AG20443 (cell line): Measurements from ENCODE around the gene SPDYE3.

Experiments used
- DNase-seq: peaks from one replicate; pipeline ENCODE4 v3.0.0; 2012; ENCODE audit warnings: low spot score, mixed read lengths

Gene SPDYE3

DNA sequence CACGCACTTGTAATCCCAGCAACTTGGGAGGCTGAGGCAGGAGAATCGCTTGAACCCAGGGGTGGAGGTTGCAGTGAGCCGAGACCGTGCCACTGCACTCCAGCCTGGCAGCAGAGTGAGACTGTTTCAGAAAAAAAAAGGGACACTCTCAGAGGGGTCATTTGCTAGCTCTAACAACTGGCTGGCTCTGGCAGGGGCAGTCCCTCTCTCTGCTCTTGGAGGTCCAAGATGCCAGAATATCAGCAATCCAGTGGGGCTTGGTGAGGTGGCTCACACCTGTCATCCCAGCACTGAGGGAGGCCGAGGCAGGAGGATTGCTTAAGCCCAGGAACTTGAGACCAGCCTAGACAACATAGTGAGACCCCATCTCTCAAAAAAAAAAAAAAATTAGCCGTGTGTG, 63.2 kb downstream of the SPDYE3 start:
- no peak for DNase-seq

DNA sequence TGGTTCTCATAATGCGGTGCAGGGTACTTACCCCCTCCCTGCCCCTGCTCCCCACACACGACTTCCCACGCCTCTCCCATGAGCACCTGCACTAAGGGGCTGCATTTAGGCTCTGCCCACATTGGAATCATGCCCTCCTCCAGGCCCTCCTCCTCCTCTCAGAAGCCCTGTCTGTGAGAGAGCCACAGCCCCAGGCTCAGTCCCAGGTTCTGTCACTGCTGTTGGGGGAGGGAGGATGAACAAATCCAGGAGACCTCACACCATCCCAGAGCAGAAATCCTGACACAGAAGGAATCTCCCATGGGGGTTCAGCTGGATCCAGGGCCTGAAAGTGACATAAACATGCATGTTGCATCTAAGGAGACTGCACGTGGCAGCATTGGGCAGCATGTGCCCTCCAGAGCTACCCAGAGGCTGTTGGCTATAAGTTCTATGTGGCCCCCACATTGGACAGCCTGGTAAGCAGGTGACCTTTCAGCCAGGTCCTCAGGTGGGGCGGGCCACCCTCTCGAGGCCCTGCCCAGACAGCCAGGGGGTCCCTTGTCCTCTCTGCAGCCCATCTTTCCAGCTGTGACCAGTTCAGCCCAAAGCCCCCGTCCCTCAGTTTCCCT, 64.2 kb downstream of the SPDYE3 start:
- DNase-seq = no peak
